IMR-90 (cell line): Measurements from ENCODE around the gene KCNAB1. TPM values are rescaled to one million over a fixed set of nuclear protein-coding genes. Genes with fewer than 3 reads are reported as not detected.

Experiments
- ATAC-seq: fragments of 200-7000 bp; cut with Tn5 transposase; 2 replicates; pipeline ENCODE4 v1.9.1; 2020; ENCODE audit warnings: low read depth, mild to moderate bottlenecking, moderate library complexity
- BruUV-seq: library from RNA; stranded (reverse); fragments of 400-500 nt; replicated peaks from 2 replicates; lab custom pipeline; 2021; lab: Mats Ljungman, UMichigan
- CTCF ChIA-PET: fragments of 300-600 bp; formaldehyde crosslinking; extraction: SDS; loops from one replicate; lab custom pipeline; 2021; ENCODE audit warnings: antibody characterized with exemption; lab: Yijun Ruan, JAX
- POLR2A ChIA-PET: fragments of 300-600 bp; sonication (Branson Sonifier 250); formaldehyde crosslinking; loops from one replicate; lab custom pipeline; 2022; ENCODE audit warnings: antibody characterized with exemption; ENCODE audit not compliant: unreplicated experiment; lab: Charles Lee
- DNase-seq: peaks from one replicate; pipeline ENCODE4 v3.0.0; 2013
- H2AFZ ChIP-seq: replicated peaks from 2 replicates; pipeline ENCODE3; 2013; ENCODE audit warnings: low read length, mild to moderate bottlenecking; ENCODE audit not compliant: poor library complexity
- H2AK5ac ChIP-seq: 2 replicates; pipeline ENCODE4 v1.6.1; 2013; ENCODE audit warnings: low read depth, low read length, inconsistent platforms
- H2AK9ac ChIP-seq: replicated peaks from 2 replicates; pipeline ENCODE3; 2013; ENCODE audit warnings: mild to moderate bottlenecking, low read depth, low read length, moderate library complexity; ENCODE audit not compliant: poor library complexity
- H2BK120ac ChIP-seq: 2 replicates; pipeline ENCODE4 v1.6.1; 2013; ENCODE audit warnings: low read depth, low read length, inconsistent platforms
- H2BK15ac ChIP-seq: 3 replicates; pipeline ENCODE4 v1.6.1; 2013; ENCODE audit warnings: low read depth, low read length, inconsistent platforms
- H2BK20ac ChIP-seq: 2 replicates; pipeline ENCODE4 v1.6.1; 2013; ENCODE audit warnings: low read depth, mild to moderate bottlenecking, inconsistent platforms, low read length, moderate library complexity
- H2BK5ac ChIP-seq: 2 replicates; pipeline ENCODE4 v1.6.1; 2013; ENCODE audit warnings: mild to moderate bottlenecking, low read depth, low read length, inconsistent platforms; ENCODE audit not compliant: poor library complexity, severe bottlenecking
- H3K14ac ChIP-seq: replicated peaks from 2 replicates; pipeline ENCODE4 v1.6.1; 2013; ENCODE audit warnings: low read depth, low read length, inconsistent platforms
- H3K18ac ChIP-seq: 2 replicates; pipeline ENCODE4 v1.6.1; 2013; ENCODE audit warnings: low read depth, low read length, control low read depth
- H3K23ac ChIP-seq: 2 replicates; pipeline ENCODE4 v1.6.1; 2013; ENCODE audit warnings: low read depth, low read length, inconsistent platforms
- H3K27ac ChIP-seq: 2 replicates; pipeline ENCODE4 v1.5.1; 2013; ENCODE audit warnings: mild to moderate bottlenecking, control low read depth, low read length; ENCODE audit not compliant: insufficient read depth
- H3K27me3 ChIP-seq: 2 replicates; pipeline ENCODE4 v1.6.1; 2013; ENCODE audit warnings: low read length; ENCODE audit not compliant: control insufficient read depth, insufficient read depth
- H3K36me3 ChIP-seq: 2 replicates; pipeline ENCODE4 v1.6.1; 2013; ENCODE audit warnings: low read length, mixed read lengths; ENCODE audit not compliant: control insufficient read depth, insufficient read depth
- H3K4ac ChIP-seq: 2 replicates; pipeline ENCODE4 v1.6.1; 2013; ENCODE audit warnings: low read depth, low read length, inconsistent platforms
- H3K4me1 ChIP-seq: 2 replicates; pipeline ENCODE4 v1.6.1; 2013; ENCODE audit warnings: low read length, mixed read lengths; ENCODE audit not compliant: control insufficient read depth, insufficient read depth
- H3K4me2 ChIP-seq: 2 replicates; pipeline ENCODE4 v1.6.1; 2013; ENCODE audit warnings: low read depth, mild to moderate bottlenecking, control low read depth, low read length, moderate library complexity
- H3K4me3 ChIP-seq: 2 replicates; pipeline ENCODE4 v1.5.1; 2013; ENCODE audit warnings: low read depth, mild to moderate bottlenecking, control low read depth, low read length, moderate library complexity; ENCODE audit not compliant: insufficient read depth
- H3K56ac ChIP-seq: 2 replicates; pipeline ENCODE4 v1.6.1; 2013; ENCODE audit warnings: low read length, inconsistent platforms; ENCODE audit not compliant: insufficient read depth; ENCODE audit errors: extremely low read depth
- H3K79me1 ChIP-seq, 2 experiments: 2 replicates each; pipeline ENCODE4 v1.6.1; 2013; ENCODE audit warnings: low read length in 2 of 2, inconsistent platforms in 1 of 2, low read depth in 1 of 2
- H3K9ac ChIP-seq: 2 replicates; pipeline ENCODE4 v1.6.1; 2013; ENCODE audit warnings: low read depth, low read length, control low read depth
- H3K9me1 ChIP-seq: 2 replicates; pipeline ENCODE4 v1.6.1; 2013; ENCODE audit warnings: low read length, inconsistent platforms; ENCODE audit not compliant: insufficient read depth
- H3K9me3 ChIP-seq: 2 replicates; pipeline ENCODE4 v1.6.1; 2013; ENCODE audit warnings: low read length; ENCODE audit not compliant: control insufficient read depth, insufficient read depth
- H4K20me1 ChIP-seq: 2 replicates; pipeline ENCODE4 v1.6.1; 2013; ENCODE audit warnings: low read length, inconsistent platforms; ENCODE audit not compliant: insufficient read depth
- H4K5ac ChIP-seq: 2 replicates; pipeline ENCODE4 v1.6.1; 2013; ENCODE audit warnings: mild to moderate bottlenecking, low read depth, low read length, control low read depth
- H4K8ac ChIP-seq, 2 experiments: 2 replicates each; pipeline ENCODE4 v1.6.1; 2013; ENCODE audit warnings: low read depth in 2 of 2, low read length in 2 of 2, control low read depth in 1 of 2, inconsistent platforms in 1 of 2
- H4K91ac ChIP-seq: 2 replicates; pipeline ENCODE4 v1.6.1; 2013; ENCODE audit warnings: low read depth, low read length, inconsistent platforms; ENCODE audit not compliant: insufficient read depth
- BHLHE40 ChIP-seq: fragments of 150-350 bp; IDR thresholded peaks from 2 replicates; pipeline ENCODE4 v1.6.1; 2016; ENCODE audit warnings: mild to moderate bottlenecking, low read depth, low read length
- CEBPB ChIP-seq: IDR thresholded peaks from 2 replicates; pipeline ENCODE4 v1.6.1; 2012; ENCODE audit warnings: low read depth, low read length, improper control_type of control experiment
- CHD1 ChIP-seq: IDR thresholded peaks from 2 replicates; pipeline ENCODE4 v1.6.1; 2012; ENCODE audit warnings: low read depth, low read length, improper control_type of control experiment
- CTCF ChIP-seq: conservative IDR thresholded peaks from 2 replicates; pipeline ENCODE4 v1.5.1; 2012; ENCODE audit warnings: mild to moderate bottlenecking, low read depth, low read length, improper control_type of control experiment
- ELK1 ChIP-seq: fragments of 150-350 bp; IDR thresholded peaks from 2 replicates; pipeline ENCODE4 v1.6.1; 2016; ENCODE audit warnings: low read depth, mild to moderate bottlenecking, low read length, moderate library complexity, borderline replicate concordance
- FOS ChIP-seq: fragments of 150-350 bp; IDR thresholded peaks from 2 replicates; pipeline ENCODE4 v1.6.1; 2016; ENCODE audit warnings: low read depth, low read length
- MAFK ChIP-seq: IDR thresholded peaks from 2 replicates; pipeline ENCODE4 v1.6.1; 2012; ENCODE audit warnings: low read depth, low read length, improper control_type of control experiment
- MAZ ChIP-seq: IDR thresholded peaks from 2 replicates; pipeline ENCODE4 v1.6.1; 2012; ENCODE audit warnings: low read depth, mild to moderate bottlenecking, low read length, improper control_type of control experiment, moderate library complexity, borderline replicate concordance
- MXI1 ChIP-seq: IDR thresholded peaks from 2 replicates; pipeline ENCODE4 v1.6.1; 2012; ENCODE audit warnings: low read depth, mild to moderate bottlenecking, low read length, moderate library complexity, borderline replicate concordance
- NFE2L2 ChIP-seq: fragments of 150-350 bp; IDR thresholded peaks from 2 replicates; pipeline ENCODE4 v1.6.1; 2016; ENCODE audit warnings: low read depth, mild to moderate bottlenecking, low read length
- POLR2A ChIP-seq: IDR thresholded peaks from 2 replicates; pipeline ENCODE4 v1.6.1; 2012; ENCODE audit warnings: mild to moderate bottlenecking, low read depth, low read length
- RAD21 ChIP-seq: IDR thresholded peaks from 2 replicates; pipeline ENCODE4 v1.6.1; 2012; ENCODE audit warnings: low read length, improper control_type of control experiment
- RCOR1 ChIP-seq: IDR thresholded peaks from 2 replicates; pipeline ENCODE4 v1.6.1; 2012; ENCODE audit warnings: mild to moderate bottlenecking, low read length, improper control_type of control experiment; ENCODE audit not compliant: insufficient replicate concordance
- RFX5 ChIP-seq: IDR thresholded peaks from 2 replicates; pipeline ENCODE4 v1.8.0; 2012; ENCODE audit warnings: low read depth, mild to moderate bottlenecking, low read length, moderate library complexity
- SMC3 ChIP-seq: fragments of 150-350 bp; IDR thresholded peaks from 2 replicates; pipeline ENCODE4 v1.6.1; 2016; ENCODE audit warnings: low read depth, mild to moderate bottlenecking, antibody characterized with exemption, low read length, moderate library complexity
- USF2 ChIP-seq: fragments of 150-350 bp; IDR thresholded peaks from 2 replicates; pipeline ENCODE4 v1.6.1; 2017; ENCODE audit warnings: mild to moderate bottlenecking, antibody characterized with exemption, low read length, low read depth
- WGBS, 2 experiments: methylation state at CpG; one replicate each; pipeline versions ENCODE4 v1.1.5 to v1.1.7; 2013; ENCODE audit warnings: missing lambda C conversion rate in 2 of 2; ENCODE audit not compliant: insufficient read length in 1 of 2; ENCODE audit errors: extremely low coverage in 2 of 2; 5-methylcytosine and 5-hydroxymethylcytosine counted together
- dilution Hi-C: fragments of 300-500 bp; cut with HindIII; formaldehyde crosslinking; loops from one replicate; pipeline ENCODE4 v1.14.3; 2018; ENCODE audit warnings: low sequenced_read_pairs; ENCODE audit not compliant: unreplicated experiment
- in situ Hi-C: fragments of 300-500 bp; cut with MboI; formaldehyde crosslinking; loops from 3 replicates; pipeline ENCODE4 v1.14.3; 2019; ENCODE audit warnings: low sequenced_read_pairs, inconsistent platforms, mixed read lengths
- intact Hi-C: fragments of 100-400 bp; cut with micrococcal nuclease; formaldehyde crosslinking; loops from 2 replicates; pipeline ENCODE4 v1.10.0; 2022
- polyA plus RNA-seq, 3 experiments: library from polyadenylated mRNA; depleted of rRNA; stranded (reverse); fragments of >200 nt; gene quantifications; 2 replicates each; pipeline ENCODE4 v1.2.3, GENCODE V29; 2012; ENCODE audit warnings: low replicate concordance in 1 of 3
- total RNA-seq: library from RNA; depleted of rRNA; stranded (reverse); fragments of >200 nt; gene quantifications from 2 replicates; pipeline ENCODE4 v1.2.3, GENCODE V29; 2012

Gene KCNAB1
- total and polyA plus RNA-seq, 2 of the 4 experiments (the other 2 are of a cell fraction): under 0.01 to 0.07 TPM

GRCh38 chr3:156390846-156391245 lies 270.5 kb downstream of the KCNAB1 start:
- H2BK15ac ChIP-seq: no peak overlapping the region
- dilution Hi-C loops: no loop called here

More at GRCh38 chr3:156390846-156391245, 270.5 kb downstream of the KCNAB1 start:
- no peak overlapping the region for H2AFZ ChIP-seq
- no peak overlapping the region for H2BK20ac ChIP-seq
- H2AK5ac ChIP-seq: no peak overlapping the region
- H3K23ac ChIP-seq: no peak overlapping the region
- no peak overlapping the region for H3K27ac ChIP-seq
- H3K4me3 ChIP-seq: no peak overlapping the region
- H3K9ac ChIP-seq: no peak overlapping the region
- BruUV-seq: no TSS peak
- H3K4me2 ChIP-seq: no peak overlapping the region
- no peak for DNase-seq
- TF ChIP-seq RFX5: no peak
- no peak for TF ChIP-seq FOS
- TF ChIP-seq RAD21: no peak
- no peak for TF ChIP-seq ELK1
- no peak for TF ChIP-seq SMC3
- no peak for TF ChIP-seq CEBPB
- TF ChIP-seq BHLHE40: no peak
- no peak for TF ChIP-seq RCOR1
- no peak for TF ChIP-seq MAZ
- TF ChIP-seq NFE2L2: no peak
- TF ChIP-seq MAFK: no peak
- no peak for TF ChIP-seq CHD1
- no peak for TF ChIP-seq MXI1
- no peak for TF ChIP-seq POLR2A
- TF ChIP-seq CTCF: no peak
- TF ChIP-seq USF2: no peak
- H3K79me1 ChIP-seq: no peaks in the 10 kb centered on the region
- no peak overlapping the region for H2BK5ac ChIP-seq
- in situ Hi-C loops (no loop called here), intact Hi-C loops (no loop called here)
- no peak overlapping the region for H4K91ac ChIP-seq
- H3K36me3 ChIP-seq: no peaks in the 10 kb centered on the region
- H4K20me1 ChIP-seq: no peaks in the 10 kb centered on the region
- POLR2A ChIA-PET: no interaction called here
- WGBS, 2 experiments: no CpG with 5 or more reads among the region's 4 CpGs
- no peak overlapping the region for H4K5ac ChIP-seq
- H3K27me3 ChIP-seq: peaks cover 8% of the 10 kb centered on the region
- H3K4me1 ChIP-seq: no peaks in the 10 kb centered on the region
- no peak overlapping the region for H3K56ac ChIP-seq
- no peaks in the 10 kb centered on the region for H3K9me3 ChIP-seq
- H3K18ac ChIP-seq: no peak overlapping the region
- no peak for ATAC-seq
- no peaks in the 10 kb centered on the region for H3K9me1 ChIP-seq
- no peak overlapping the region for H4K8ac ChIP-seq
- no peak overlapping the region for H2BK120ac ChIP-seq
- no peak overlapping the region for H3K14ac ChIP-seq
- H3K4ac ChIP-seq: no peak overlapping the region
- CTCF ChIA-PET: no interaction called here
- no peak overlapping the region for H2AK9ac ChIP-seq
